HL-60/S4 (cell line): ENCODE measurements around the gene EP400.
"Not testable (repeated sequence)": the region's sequence is repeated elsewhere in the genome, so short reads cannot be mapped to it uniquely, and the experiment has no call there.

Experiments used
- in situ Hi-C: fragments of 300-500 bp; cut with MboI; formaldehyde crosslinking; loops from 2 replicates; pipeline ENCODE4 v1.14.3; 2022; ENCODE audit warnings: low sequenced_read_pairs

EP400 gene

GRCh38 chr12:132036063-132036683, 86.4 kb downstream of the EP400 start:
- in situ Hi-C loops = no loop called here

- in situ Hi-C loops = no loop called here
Observed at GRCh38 chr12:132040906-132041606, 91.3 kb downstream of the EP400 start.

GRCh38 chr12:132043216-132043615, 93.5 kb downstream of the EP400 start:
- in situ Hi-C loops = no loop called here

DNA sequence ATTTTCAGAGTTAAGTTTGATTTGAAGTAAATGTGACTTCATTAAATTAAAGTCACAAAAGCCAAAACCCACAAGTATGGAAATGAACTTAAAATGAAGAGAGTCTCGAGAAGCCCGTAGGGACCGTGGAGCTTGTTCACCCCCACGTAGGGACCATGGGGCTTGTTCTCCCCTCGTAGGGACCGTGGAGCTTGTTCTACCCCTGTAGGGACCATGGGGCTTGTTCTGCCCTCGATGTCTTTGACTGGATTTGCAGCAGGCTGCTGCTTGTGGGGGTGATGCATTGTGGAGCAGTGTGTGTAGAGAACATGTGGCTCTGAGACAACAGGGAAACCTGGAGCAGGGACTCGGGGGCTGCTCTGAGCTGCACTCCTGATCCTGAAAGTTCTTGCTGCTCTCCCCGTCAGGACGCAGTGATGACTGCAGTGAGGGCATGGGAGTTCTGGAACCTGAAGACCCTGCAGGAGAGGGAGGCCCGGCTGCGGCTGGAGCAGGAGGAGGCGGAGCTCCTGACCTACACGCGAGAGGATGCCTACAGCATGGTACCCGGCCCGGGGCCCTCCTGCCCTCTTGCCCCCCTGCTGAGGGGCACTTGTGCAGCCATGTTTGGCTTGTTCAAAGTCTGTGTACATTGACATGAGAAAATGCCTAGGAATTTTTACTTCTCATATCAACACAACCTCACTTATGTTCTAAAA, 94.2 kb downstream of the EP400 start:
- in situ Hi-C loops = no loop called here

DNA sequence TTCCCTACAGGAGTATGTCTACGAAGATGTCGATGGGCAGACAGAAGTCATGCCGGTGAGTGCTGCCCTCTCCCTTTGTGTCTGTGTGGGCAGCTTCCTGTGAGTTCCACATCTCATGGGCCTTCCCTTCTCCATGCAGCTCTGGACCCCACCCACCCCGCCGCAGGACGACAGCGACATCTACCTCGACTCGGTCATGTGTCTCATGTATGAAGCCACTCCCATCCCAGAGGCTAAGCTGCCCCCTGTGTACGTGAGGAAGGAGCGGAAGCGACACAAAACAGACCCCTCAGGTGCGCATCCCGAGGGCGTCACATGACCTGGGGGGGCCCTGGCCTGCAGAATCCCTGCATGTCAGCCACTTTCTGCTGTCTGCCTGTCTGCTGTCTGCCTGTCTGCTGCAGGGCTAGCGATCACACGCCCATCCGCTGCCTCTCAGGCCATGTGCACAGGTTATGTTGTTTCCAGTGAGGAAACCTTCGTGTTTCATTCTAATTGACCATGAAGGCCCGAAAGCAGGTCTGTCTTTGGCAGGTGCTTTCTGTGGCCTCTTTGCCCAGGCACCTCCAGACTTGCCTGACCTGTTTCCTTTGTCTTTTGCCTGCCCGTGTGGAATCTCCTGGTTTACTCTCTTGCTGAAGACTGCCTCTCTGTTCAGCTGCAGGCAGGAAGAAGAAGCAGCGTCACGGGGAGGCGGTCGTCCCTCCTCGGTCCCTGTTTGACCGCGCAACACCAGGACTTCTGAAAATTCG, 95.1 kb downstream of the EP400 start:
- in situ Hi-C loops = no loop called here

- in situ Hi-C loops = no loop called here
Observed at GRCh38 chr12:132045751-132046150, 96.0 kb downstream of the EP400 start.

GRCh38 chr12:132046561-132046960, 96.8 kb downstream of the EP400 start:
- in situ Hi-C loops = no loop called here

GRCh38 chr12:132047630-132048029, 97.9 kb downstream of the EP400 start:
- in situ Hi-C loops = not testable (repeated sequence)

DNA sequence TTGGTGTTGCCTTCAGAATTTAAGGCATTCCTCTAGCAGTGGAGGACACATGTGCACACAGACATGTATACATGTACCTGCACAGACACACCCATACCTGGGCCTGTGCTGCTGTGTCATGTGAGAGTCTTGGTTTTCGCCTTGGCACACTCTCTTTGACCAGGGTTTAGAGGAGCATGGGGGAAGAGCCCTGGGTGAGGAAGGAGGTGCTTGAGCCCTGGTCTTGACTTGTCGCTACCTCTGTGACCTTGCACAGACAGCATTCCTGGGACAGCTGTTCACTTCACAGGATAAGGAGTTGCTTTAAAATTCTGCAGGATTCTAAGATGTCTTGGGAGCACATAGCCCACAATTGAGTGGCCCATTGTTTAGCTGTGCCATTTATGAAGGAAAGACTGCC, 99.7 kb downstream of the EP400 start:
- in situ Hi-C loops = no loop called here

DNA sequence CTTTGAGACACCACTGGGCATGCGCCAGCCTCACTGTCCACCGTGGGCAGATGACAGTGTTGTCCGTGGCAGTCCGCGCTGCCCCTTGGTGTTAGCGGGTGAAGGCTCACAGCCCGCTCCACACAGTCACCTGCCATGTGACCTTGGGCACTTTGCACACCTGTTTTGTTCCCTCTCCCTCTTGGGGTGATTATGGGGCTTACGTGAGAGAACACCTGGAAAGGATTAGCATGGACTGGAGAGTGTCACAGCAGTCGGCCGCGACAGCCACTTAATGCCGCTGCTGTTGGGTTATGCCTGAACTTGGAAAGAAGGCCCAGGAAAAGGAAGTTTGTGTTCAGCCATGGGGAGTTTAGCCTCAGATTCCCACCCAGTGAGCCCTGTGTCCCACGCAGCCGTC, 100.1 kb downstream of the EP400 start:
- in situ Hi-C loops = no loop called here

GRCh38 chr12:132051718-132052117, 102.0 kb downstream of the EP400 start:
- in situ Hi-C loops = not testable (repeated sequence)

- in situ Hi-C loops = no loop called here
Observed at GRCh38 chr12:132052196-132052932, 102.6 kb downstream of the EP400 start.

DNA sequence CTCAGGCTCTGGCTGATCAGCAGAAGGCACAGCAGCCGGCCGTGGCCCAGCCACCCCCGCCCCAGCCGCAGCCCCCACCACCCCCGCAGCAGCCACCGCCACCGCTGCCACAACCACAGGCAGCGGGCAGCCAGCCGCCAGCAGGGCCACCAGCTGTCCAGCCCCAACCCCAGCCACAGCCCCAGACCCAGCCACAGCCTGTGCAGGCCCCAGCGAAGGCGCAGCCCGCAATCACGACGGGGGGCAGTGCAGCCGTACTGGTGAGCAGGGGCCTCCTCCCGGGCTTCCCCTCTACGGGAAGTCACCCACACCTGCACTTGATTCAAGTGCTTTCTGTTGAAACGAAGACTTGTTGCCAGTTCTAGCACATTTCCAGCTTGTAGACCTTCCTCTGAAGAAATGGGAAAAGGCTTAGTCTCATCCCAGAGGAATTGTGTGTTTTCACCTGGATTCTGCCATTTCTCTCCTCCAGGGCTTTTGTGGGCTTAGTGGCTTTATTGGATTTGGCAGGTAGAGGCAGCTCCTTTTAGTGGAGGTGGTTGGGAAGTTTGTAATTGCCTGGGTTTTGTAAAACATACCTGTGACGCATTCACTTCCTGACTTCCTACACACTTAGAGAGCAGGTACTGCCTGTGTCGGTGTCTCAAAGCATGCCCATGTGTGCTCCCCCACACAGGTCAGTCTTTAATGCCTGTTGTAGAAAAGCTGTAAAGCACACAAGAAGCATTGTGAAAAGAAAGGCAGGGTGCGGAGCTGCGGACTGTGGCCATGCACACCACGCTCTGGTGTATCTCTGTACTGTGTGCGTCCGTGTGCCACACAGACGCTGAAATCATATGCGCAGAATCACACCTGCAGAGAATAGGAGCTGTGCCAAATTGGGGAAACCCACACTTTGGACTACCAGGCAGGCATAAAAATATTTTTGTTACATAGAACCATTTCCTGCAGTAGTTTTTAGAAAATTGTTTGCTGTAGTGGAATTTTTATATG, 103.9 kb downstream of the EP400 start:
- in situ Hi-C loops = no loop called here

- in situ Hi-C loops = no loop called here
Observed at GRCh38 chr12:132054983-132055382, 105.2 kb downstream of the EP400 start.

DNA sequence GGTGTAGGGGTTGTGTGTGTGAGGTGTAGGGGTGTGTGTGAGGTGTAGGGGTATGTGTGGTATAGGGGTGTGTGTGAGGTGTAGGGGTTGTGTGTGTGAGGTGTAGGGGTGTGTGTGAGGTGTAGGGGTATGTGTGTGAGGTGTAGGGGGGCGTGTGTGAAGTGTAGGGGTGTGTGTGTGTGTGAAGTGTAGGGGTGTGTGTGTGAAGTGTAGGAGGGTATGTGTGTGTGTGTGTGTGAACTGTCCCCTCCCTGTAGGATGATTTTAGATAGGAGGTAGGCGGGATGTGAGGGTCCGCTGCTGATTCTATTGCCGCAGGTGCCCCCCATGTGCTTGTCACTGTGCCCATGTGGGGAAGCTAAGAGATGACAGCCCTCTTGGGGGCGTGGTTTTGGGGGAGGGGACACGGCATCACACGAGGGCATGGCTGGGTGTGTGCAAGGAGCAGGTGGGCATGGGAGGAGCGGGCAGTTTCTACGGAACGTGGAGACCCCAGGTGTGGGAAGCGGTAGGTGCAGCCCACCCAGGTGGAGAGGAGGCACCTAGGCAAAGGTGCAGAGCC, 105.9 kb downstream of the EP400 start:
- in situ Hi-C loops = no loop called here

DNA sequence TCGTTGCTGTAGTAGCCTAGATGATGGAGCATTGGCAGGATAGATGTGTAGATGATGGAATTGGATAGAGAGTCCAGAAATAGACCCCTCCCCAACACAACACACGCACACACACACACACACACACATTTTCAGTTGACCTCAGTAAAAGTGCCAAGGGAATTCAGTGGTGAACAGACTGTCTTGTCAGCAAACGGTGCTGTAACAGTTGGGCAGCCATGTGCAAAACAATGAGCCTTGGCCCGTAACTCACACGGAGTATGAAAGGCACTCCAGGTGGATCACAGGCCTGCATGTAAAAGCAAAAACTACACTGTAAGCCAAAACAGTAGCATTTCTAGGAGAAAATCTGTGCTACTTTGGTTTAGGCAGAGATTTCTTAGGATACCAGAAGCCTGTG, 106.6 kb downstream of the EP400 start:
- in situ Hi-C loops = no loop called here

DNA sequence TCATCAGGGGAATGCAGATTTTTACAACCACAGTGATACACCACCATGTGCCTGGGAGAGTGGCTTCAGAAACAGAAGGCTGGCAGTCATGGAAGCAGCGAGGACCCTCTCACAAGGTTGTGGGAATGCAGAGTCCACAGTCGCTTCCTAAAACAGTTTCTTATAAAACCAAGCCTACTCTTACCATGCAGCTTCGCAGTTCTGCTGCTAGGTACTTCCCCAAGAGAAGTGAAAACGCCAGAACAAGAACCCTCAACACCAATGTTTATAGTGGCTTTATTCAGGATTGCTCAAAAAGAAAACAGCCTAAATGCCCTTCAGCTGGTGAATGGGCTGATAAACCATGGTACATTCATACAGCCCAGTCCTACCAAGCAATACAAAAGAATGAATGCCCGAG, 107.2 kb downstream of the EP400 start:
- in situ Hi-C loops = no loop called here

- in situ Hi-C loops = no loop called here
Observed at GRCh38 chr12:132057691-132058090, 107.9 kb downstream of the EP400 start.

- in situ Hi-C loops = no loop called here
Observed at GRCh38 chr12:132061197-132061596, 111.5 kb downstream of the EP400 start.
